ENCODE data around the gene RGS3. TPM values are rescaled to one million over a fixed set of nuclear protein-coding genes. Genes with fewer than 3 reads are reported as not detected.

The RGS3 gene
- total RNA-seq, 1 experiment from 2014 or later, result 144 TPM

GRCh38 chr9:113570106-113570505, 106.6 kb downstream of the RGS3 start:
- no peak for DNase-seq (ENCODE audit: low read depth)

- no peak for DNase-seq (ENCODE audit: low read depth)
Observed at GRCh38 chr9:113570749-113571711, 107.5 kb downstream of the RGS3 start.

GRCh38 chr9:113572076-113572861, 108.7 kb downstream of the RGS3 start:
- DNase-seq (ENCODE audit: low read depth), result no peak

- DNase-seq (ENCODE audit: low read depth), result no peak
Observed at GRCh38 chr9:113573046-113573958, 109.8 kb downstream of the RGS3 start.

- no peak for DNase-seq (ENCODE audit: low read depth)
Observed at GRCh38 chr9:113573959-113574352, 110.4 kb downstream of the RGS3 start.

- peak; percentile 30 for DNase-seq (ENCODE audit: low read depth)
Observed at GRCh38 chr9:113574441-113575262, 111.1 kb downstream of the RGS3 start.

GRCh38 chr9:113577525-113578261, 114.2 kb downstream of the RGS3 start:
- peak; percentile 78 for DNase-seq (ENCODE audit: low read depth)

GRCh38 chr9:113578279-113578865, 114.8 kb downstream of the RGS3 start:
- DNase-seq (ENCODE audit: low read depth), result no peak

- DNase-seq (ENCODE audit: low read depth), result peak; percentile 100
Observed at GRCh38 chr9:113578882-113579282, 115.4 kb downstream of the RGS3 start.

GRCh38 chr9:113579283-113580040, 115.9 kb downstream of the RGS3 start:
- peak; percentile 98 for DNase-seq (ENCODE audit: low read depth)

GRCh38 chr9:113580041-113580953, 116.8 kb downstream of the RGS3 start:
- peak; percentile 90 for DNase-seq (ENCODE audit: low read depth)

- DNase-seq (ENCODE audit: low read depth), result no peak
Observed at GRCh38 chr9:113580954-113581311, 117.4 kb downstream of the RGS3 start.

GRCh38 chr9:113581865-113582697, 118.6 kb downstream of the RGS3 start:
- DNase-seq (ENCODE audit: low read depth), result peak; percentile 96

- no peak for DNase-seq (ENCODE audit: low read depth)
Observed at GRCh38 chr9:113582698-113583200, 119.2 kb downstream of the RGS3 start.

GRCh38 chr9:113583511-113584427, 120.2 kb downstream of the RGS3 start:
- no peak for DNase-seq (ENCODE audit: low read depth)

Data from LHCN-M2 (cell line).